ENCODE data around the gene CNOT6. TPM values are rescaled to one million over a fixed set of nuclear protein-coding genes. Genes with fewer than 3 reads are reported as not detected.
A peak's percentile ranks its signal among the peaks of the same experiment; 100 is the strongest.
"Not testable (repeated sequence)": the region's sequence is repeated elsewhere in the genome, so short reads cannot be mapped to it uniquely, and the experiment has no call there.

Gene CNOT6
- total RNA-seq, 1 donor from 2014 or later: 41.7 TPM

DNA sequence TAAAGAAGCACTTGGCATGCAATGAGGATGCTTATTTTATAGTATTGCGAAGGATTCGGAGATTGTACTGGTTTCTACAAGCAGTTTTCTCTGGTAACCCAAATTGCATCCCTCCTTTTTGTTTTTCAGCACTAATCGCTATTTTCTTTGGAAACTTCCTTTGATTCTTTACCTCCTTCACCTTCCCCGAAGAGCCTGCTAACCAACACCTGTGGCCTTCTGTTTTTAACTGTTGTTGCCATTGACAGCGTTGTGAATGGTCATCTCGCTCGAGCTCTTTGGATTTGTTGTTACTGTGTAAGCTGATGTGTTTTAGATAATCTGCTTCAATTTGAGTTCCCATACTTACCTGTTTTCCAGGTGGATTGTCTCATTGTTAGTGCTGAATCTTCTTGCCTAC lies 1.1 kb downstream of the CNOT6 start:
- H3K9ac ChIP-seq (ENCODE audit: low read length): peak overlapping the region; percentile 94
- Mint-ChIP-seq H3K4me3 (ENCODE audit: unreplicated experiment) (peak overlapping the region; percentile 91), H3K9me3 (ENCODE audit: unreplicated experiment) (no peaks in the 10 kb centered on the region), H3K4me1 (ENCODE audit: low read depth, unreplicated experiment) (peaks cover 23% of the 10 kb centered on the region), H3K27me3 (ENCODE audit: low read depth, unreplicated experiment) (no peaks in the 10 kb centered on the region), H3K36me3 (ENCODE audit: low read depth, unreplicated experiment) (peaks cover 8% of the 10 kb centered on the region), H3K27ac (ENCODE audit: unreplicated experiment) (peak overlapping the region; percentile 48)
- peak overlapping the region; percentile 67 for H2AFZ ChIP-seq (ENCODE audit: low read depth, low read length)
- H3K27ac ChIP-seq (ENCODE audit: low read depth, low read length): peak overlapping the region; percentile 88
- no peaks in the 10 kb centered on the region for H3K9me3 ChIP-seq (ENCODE audit: insufficient read depth, low read depth, low read length)
- DNase-seq (ENCODE audit: low read depth): no peak
- TF ChIP-seq EZH2 (IDR thresholded peaks at IDR 0.05; ENCODE audit: insufficient read depth, low read length): no peak
- TF ChIP-seq, protein P1, sequence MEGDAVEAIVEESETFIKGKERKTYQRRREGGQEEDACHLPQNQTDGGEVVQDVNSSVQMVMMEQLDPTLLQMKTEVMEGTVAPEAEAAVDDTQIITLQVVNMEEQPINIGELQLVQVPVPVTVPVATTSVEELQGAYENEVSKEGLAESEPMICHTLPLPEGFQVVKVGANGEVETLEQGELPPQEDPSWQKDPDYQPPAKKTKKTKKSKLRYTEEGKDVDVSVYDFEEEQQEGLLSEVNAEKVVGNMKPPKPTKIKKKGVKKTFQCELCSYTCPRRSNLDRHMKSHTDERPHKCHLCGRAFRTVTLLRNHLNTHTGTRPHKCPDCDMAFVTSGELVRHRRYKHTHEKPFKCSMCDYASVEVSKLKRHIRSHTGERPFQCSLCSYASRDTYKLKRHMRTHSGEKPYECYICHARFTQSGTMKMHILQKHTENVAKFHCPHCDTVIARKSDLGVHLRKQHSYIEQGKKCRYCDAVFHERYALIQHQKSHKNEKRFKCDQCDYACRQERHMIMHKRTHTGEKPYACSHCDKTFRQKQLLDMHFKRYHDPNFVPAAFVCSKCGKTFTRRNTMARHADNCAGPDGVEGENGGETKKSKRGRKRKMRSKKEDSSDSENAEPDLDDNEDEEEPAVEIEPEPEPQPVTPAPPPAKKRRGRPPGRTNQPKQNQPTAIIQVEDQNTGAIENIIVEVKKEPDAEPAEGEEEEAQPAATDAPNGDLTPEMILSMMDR (IDR thresholded peaks at IDR 0.05; ENCODE audit: insufficient read depth, low read depth, low read length): no peak
- H3K79me2 ChIP-seq (ENCODE audit: insufficient read depth, low read length): peaks cover 60% of the 10 kb centered on the region
- H3K4me3 ChIP-seq (ENCODE audit: insufficient read depth, low read depth, low read length): peak overlapping the region; percentile 81
- no peak for FAIRE-seq
- H3K4me2 ChIP-seq (ENCODE audit: low read length): peak overlapping the region; percentile 86
- peaks cover 54% of the 10 kb centered on the region for H4K20me1 ChIP-seq (ENCODE audit: insufficient read depth, low read length)
- H3K36me3 ChIP-seq (ENCODE audit: insufficient read depth, low read length): no peaks in the 10 kb centered on the region
- H3K4me1 ChIP-seq (ENCODE audit: insufficient read depth, low read length): peaks cover 12% of the 10 kb centered on the region
- no peaks in the 10 kb centered on the region for H3K27me3 ChIP-seq (ENCODE audit: insufficient read depth, low read length)

DNA sequence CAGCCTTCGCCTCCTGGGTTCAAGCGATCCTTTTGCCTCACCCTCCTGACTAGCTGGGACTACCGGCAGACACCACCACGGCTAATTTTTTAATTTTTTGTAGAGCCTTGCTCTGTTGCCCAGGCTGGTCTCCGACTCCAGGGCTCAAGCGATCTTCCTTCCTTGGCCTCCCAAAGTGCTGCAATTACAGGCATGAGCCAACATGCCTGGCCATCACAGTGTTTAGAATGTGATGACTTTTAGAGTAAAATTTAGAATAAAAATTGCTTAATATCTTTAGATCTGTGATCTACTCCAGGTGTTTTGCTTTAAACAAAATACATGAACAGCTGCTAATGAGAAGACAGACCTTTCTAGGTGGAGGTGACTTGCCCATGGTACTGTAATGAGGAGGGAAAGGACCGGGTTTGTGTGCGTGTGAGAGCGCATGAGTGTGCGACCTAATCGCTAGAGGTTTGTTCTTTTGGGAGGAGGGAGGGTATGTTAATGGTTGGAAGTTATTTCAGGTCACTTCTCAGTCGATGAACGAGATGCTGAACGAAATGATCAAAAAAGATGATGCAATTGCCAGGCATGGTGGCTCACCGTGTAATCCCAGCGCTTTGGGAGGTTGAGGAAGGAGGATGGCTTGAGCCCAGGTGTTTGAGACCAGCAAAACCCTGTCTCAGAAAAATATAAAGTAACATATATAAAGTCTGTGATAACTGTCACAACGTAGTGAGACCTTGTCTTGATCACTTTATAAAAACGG lies 2.0 kb downstream of the CNOT6 start:
- DNase-seq (ENCODE audit: low read depth): no peak
- H3K9me3 Mint-ChIP-seq (ENCODE audit: unreplicated experiment): no peaks in the 10 kb centered on the region
- no peaks in the 10 kb centered on the region for H3K9me3 ChIP-seq (ENCODE audit: insufficient read depth, low read depth, low read length)
- H3K27me3 ChIP-seq (ENCODE audit: insufficient read depth, low read length): no peaks in the 10 kb centered on the region
- peaks cover 23% of the 10 kb centered on the region for H3K4me1 Mint-ChIP-seq (ENCODE audit: low read depth, unreplicated experiment)
- H3K4me3 ChIP-seq (ENCODE audit: insufficient read depth, low read depth, low read length): peak overlapping the region; percentile 1
- peaks cover 63% of the 10 kb centered on the region for H4K20me1 ChIP-seq (ENCODE audit: insufficient read depth, low read length)
- H3K4me3 Mint-ChIP-seq (ENCODE audit: unreplicated experiment): peak overlapping the region; percentile 91
- no peaks in the 10 kb centered on the region for H3K27me3 Mint-ChIP-seq (ENCODE audit: low read depth, unreplicated experiment)
- no peak for FAIRE-seq
- peak overlapping the region; percentile 51 for H3K27ac Mint-ChIP-seq (ENCODE audit: unreplicated experiment)
- H3K79me2 ChIP-seq (ENCODE audit: insufficient read depth, low read length): peaks cover 69% of the 10 kb centered on the region
- H3K36me3 ChIP-seq (ENCODE audit: insufficient read depth, low read length): no peaks in the 10 kb centered on the region
- peaks cover 8% of the 10 kb centered on the region for H3K36me3 Mint-ChIP-seq (ENCODE audit: low read depth, unreplicated experiment)
- peak overlapping the region; percentile 86 for H3K4me2 ChIP-seq (ENCODE audit: low read length)
- no peak for TF ChIP-seq EZH2 (IDR thresholded peaks at IDR 0.05; ENCODE audit: insufficient read depth, low read length)
- TF ChIP-seq, protein P1 (IDR thresholded peaks at IDR 0.05; ENCODE audit: insufficient read depth, low read depth, low read length): no peak
- peaks cover 12% of the 10 kb centered on the region for H3K4me1 ChIP-seq (ENCODE audit: insufficient read depth, low read length)
- H2AFZ ChIP-seq (ENCODE audit: low read depth, low read length): no peak overlapping the region
- H3K9ac ChIP-seq (ENCODE audit: low read length): no peak overlapping the region
- no peak overlapping the region for H3K27ac ChIP-seq (ENCODE audit: low read depth, low read length)

DNA sequence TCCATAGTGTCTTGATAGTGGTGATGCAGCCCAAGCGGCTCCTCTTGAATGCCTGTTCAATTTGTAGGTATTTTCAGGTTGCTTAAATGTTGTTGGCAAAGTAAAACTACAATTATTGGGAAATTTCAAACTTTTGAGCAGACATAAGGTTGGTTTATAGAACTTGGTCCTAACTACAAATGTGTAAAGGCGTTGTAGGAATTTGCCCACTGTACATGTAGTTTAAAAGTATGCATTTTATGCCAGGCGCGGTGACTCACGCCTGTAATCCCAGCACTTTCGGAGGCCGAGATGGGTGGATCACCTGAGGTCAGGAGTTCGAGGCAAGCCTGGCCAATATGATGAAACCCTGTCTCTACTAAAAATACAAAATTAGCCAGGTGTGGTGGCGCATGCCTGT lies 2.6 kb downstream of the CNOT6 start:
- H3K27me3 ChIP-seq (ENCODE audit: insufficient read depth, low read length); H3K9me3 ChIP-seq (ENCODE audit: insufficient read depth, low read depth, low read length); H3K4me2 ChIP-seq (ENCODE audit: low read length); H3K27me3 Mint-ChIP-seq (ENCODE audit: low read depth, unreplicated experiment); H3K36me3 ChIP-seq (ENCODE audit: insufficient read depth, low read length); H3K9ac ChIP-seq (ENCODE audit: low read length); H3K4me3 ChIP-seq (ENCODE audit: insufficient read depth, low read depth, low read length); H3K36me3 Mint-ChIP-seq (ENCODE audit: low read depth, unreplicated experiment); H3K27ac Mint-ChIP-seq (ENCODE audit: unreplicated experiment); FAIRE-seq; H3K27ac ChIP-seq (ENCODE audit: low read depth, low read length); H3K4me3 Mint-ChIP-seq (ENCODE audit: unreplicated experiment); H3K9me3 Mint-ChIP-seq (ENCODE audit: unreplicated experiment); DNase-seq (ENCODE audit: low read depth); H2AFZ ChIP-seq (ENCODE audit: low read depth, low read length): not testable (repeated sequence)
- H4K20me1 ChIP-seq (ENCODE audit: insufficient read depth, low read length): peaks cover 69% of the 10 kb centered on the region
- H3K79me2 ChIP-seq (ENCODE audit: insufficient read depth, low read length): peaks cover 75% of the 10 kb centered on the region
- peaks cover 23% of the 10 kb centered on the region for H3K4me1 Mint-ChIP-seq (ENCODE audit: low read depth, unreplicated experiment)
- peaks cover 12% of the 10 kb centered on the region for H3K4me1 ChIP-seq (ENCODE audit: insufficient read depth, low read length)

DNA sequence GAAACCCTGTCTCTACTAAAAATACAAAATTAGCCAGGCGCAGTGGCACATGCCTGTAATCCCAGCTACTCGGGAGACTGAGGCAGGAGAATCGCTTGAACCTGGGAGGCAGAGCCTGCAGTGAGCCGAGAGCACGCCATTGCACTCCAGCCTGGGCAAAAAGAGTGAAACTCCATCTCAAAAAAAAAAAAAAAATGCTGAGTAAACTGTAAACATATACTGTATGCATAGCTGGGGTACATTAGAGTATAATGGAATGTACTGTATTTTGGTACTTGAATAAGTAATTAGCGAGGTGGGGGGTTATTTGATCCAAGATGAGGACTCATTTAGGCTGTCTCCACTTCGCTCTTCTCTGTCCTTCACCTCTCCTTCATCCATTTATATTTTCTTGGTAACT lies 3.7 kb downstream of the CNOT6 start:
- not testable (repeated sequence) for H3K27me3 Mint-ChIP-seq (ENCODE audit: low read depth, unreplicated experiment); H3K4me2 ChIP-seq (ENCODE audit: low read length); DNase-seq (ENCODE audit: low read depth); H3K27ac Mint-ChIP-seq (ENCODE audit: unreplicated experiment); H3K27me3 ChIP-seq (ENCODE audit: insufficient read depth, low read length); FAIRE-seq; H3K36me3 ChIP-seq (ENCODE audit: insufficient read depth, low read length); H3K36me3 Mint-ChIP-seq (ENCODE audit: low read depth, unreplicated experiment); H3K4me3 ChIP-seq (ENCODE audit: insufficient read depth, low read depth, low read length); H3K27ac ChIP-seq (ENCODE audit: low read depth, low read length); H3K4me3 Mint-ChIP-seq (ENCODE audit: unreplicated experiment); H3K9me3 ChIP-seq (ENCODE audit: insufficient read depth, low read depth, low read length); H2AFZ ChIP-seq (ENCODE audit: low read depth, low read length); H3K9ac ChIP-seq (ENCODE audit: low read length); H3K9me3 Mint-ChIP-seq (ENCODE audit: unreplicated experiment)
- H4K20me1 ChIP-seq (ENCODE audit: insufficient read depth, low read length): peaks cover 78% of the 10 kb centered on the region
- H3K4me1 Mint-ChIP-seq (ENCODE audit: low read depth, unreplicated experiment): peaks cover 23% of the 10 kb centered on the region
- peaks cover 12% of the 10 kb centered on the region for H3K4me1 ChIP-seq (ENCODE audit: insufficient read depth, low read length)
- peaks cover 86% of the 10 kb centered on the region for H3K79me2 ChIP-seq (ENCODE audit: insufficient read depth, low read length)
